ENCODE data around the gene SHH. TPM values are rescaled to one million over a fixed set of nuclear protein-coding genes. Genes with fewer than 3 reads are reported as not detected.

Gene SHH
- total and polyA plus RNA-seq, 8 donors, result 0.29 to 11.0 (median 2.1) TPM

GRCh38 chr7:155858521-155859061, 46.3 kb upstream of the SHH start:
- H3K27me3 ChIP-seq, result peaks cover 0 to 18% (median 0%) of the 10 kb centered on the region in 3 donors
- no peak overlapping the region for H3K27ac ChIP-seq
- no peak overlapping the region for H3K4me3 ChIP-seq
- intact Hi-C loops (cut with DNase I; ENCODE audit: low total_unique reads), result no loop called here
- H3K36me3 ChIP-seq, result no peaks in the 10 kb centered on the region
- TF ChIP-seq EP300 (IDR thresholded peaks at IDR 0.05) (no peak), POLR2A (IDR thresholded peaks at IDR 0.05) (no peak), POLR2AphosphoS5 (IDR thresholded peaks at IDR 0.05) (no peak)
- TF ChIP-seq, protein P1, sequence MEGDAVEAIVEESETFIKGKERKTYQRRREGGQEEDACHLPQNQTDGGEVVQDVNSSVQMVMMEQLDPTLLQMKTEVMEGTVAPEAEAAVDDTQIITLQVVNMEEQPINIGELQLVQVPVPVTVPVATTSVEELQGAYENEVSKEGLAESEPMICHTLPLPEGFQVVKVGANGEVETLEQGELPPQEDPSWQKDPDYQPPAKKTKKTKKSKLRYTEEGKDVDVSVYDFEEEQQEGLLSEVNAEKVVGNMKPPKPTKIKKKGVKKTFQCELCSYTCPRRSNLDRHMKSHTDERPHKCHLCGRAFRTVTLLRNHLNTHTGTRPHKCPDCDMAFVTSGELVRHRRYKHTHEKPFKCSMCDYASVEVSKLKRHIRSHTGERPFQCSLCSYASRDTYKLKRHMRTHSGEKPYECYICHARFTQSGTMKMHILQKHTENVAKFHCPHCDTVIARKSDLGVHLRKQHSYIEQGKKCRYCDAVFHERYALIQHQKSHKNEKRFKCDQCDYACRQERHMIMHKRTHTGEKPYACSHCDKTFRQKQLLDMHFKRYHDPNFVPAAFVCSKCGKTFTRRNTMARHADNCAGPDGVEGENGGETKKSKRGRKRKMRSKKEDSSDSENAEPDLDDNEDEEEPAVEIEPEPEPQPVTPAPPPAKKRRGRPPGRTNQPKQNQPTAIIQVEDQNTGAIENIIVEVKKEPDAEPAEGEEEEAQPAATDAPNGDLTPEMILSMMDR (IDR thresholded peaks at IDR 0.05), result no peak
- WGBS, 5 donors, result 50 to 58% (median 51%) methylated on average over 3 of the region's 3 CpGs
- peaks cover 14 to 25% (median 21%) of the 10 kb centered on the region in 4 donors for H3K4me1 ChIP-seq
- H3K9me3 ChIP-seq, result peaks cover 0 to 3% (median 0%) of the 10 kb centered on the region in 4 donors
- DNase-seq, result peak; percentile 27 to 31

DNA sequence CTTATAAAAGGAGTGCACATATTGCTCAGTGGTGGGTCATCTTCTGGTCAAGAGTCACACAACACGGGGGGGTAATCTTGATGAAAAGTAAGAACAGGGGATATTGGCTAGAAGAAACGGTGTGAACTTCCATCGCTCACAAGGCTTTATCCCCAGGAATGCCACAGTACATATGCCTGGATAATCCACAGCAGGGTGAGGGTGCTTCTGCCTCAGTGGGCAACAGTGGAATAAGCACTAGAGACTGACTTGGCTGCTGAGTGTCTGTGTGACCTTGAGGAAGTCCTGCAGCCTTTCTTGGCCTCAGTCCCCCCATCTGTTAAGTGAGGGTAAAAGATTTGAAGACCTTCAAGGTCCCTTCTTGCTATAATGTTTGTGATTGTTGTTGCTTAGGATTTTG, 44.9 kb upstream of the SHH start:
- Histone ChIP-seq H3K9me3 (peaks cover 0 to 3% (median 0%) of the 10 kb centered on the region in 4 donors), H3K27me3 (peaks cover 0 to 9% (median 0%) of the 10 kb centered on the region in 3 donors), H3K36me3 (no peaks in the 10 kb centered on the region), H3K4me3 (no peak overlapping the region), H3K27ac (no peak overlapping the region), H3K4me1 (peaks cover 14 to 17% (median 15%) of the 10 kb centered on the region in 4 donors)
- no peak for DNase-seq
- 83 to 95% (median 93%) methylated on average over 3 of the region's 3 CpGs for WGBS, 5 donors
- intact Hi-C loops (cut with DNase I; ENCODE audit: low total_unique reads), result no loop called here
- TF ChIP-seq, protein P1 (IDR thresholded peaks at IDR 0.05), result no peak
- TF ChIP-seq POLR2A (IDR thresholded peaks at IDR 0.05) (no peak), POLR2AphosphoS5 (IDR thresholded peaks at IDR 0.05) (no peak), EP300 (IDR thresholded peaks at IDR 0.05) (no peak)

DNA sequence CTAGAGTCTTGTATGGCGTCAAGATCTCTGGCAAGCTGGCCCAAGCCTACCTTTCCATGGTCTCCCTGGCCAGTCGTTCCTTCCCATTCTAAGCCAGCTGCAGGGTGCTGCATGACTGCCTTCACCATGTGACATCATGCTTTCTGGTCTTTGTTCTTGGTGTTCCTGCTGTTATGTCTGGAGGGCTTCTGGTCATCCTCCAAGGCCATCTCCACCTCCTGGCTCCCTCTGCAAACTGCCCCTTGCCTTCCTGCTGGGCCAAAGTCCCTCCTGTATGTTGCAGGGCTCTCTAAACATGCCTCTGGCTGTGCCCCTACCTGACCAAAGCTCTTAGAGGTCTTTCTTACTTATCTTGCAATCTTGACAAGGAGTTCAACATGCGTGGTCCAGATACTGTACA, 44.4 kb upstream of the SHH start:
- Histone ChIP-seq H3K27me3 (peaks cover 0 to 6% (median 0%) of the 10 kb centered on the region in 3 donors), H3K9me3 (peaks cover 0 to 3% (median 0%) of the 10 kb centered on the region in 4 donors), H3K27ac (no peak overlapping the region), H3K36me3 (no peaks in the 10 kb centered on the region), H3K4me1 (peaks cover 12 to 14% (median 14%) of the 10 kb centered on the region in 4 donors), H3K4me3 (no peak overlapping the region)
- intact Hi-C loops (cut with DNase I; ENCODE audit: low total_unique reads), result no loop called here
- peak in 1 of 2 donors; percentile 17 for DNase-seq
- WGBS, 5 donors, result 81 to 87% (median 84%) methylated on average over 3 of the region's 3 CpGs
- no peak for TF ChIP-seq POLR2AphosphoS5 (IDR thresholded peaks at IDR 0.05)
- no peak for TF ChIP-seq POLR2A (IDR thresholded peaks at IDR 0.05)
- no peak for TF ChIP-seq EP300 (IDR thresholded peaks at IDR 0.05)
- TF ChIP-seq, protein P1 (IDR thresholded peaks at IDR 0.05), result no peak

DNA sequence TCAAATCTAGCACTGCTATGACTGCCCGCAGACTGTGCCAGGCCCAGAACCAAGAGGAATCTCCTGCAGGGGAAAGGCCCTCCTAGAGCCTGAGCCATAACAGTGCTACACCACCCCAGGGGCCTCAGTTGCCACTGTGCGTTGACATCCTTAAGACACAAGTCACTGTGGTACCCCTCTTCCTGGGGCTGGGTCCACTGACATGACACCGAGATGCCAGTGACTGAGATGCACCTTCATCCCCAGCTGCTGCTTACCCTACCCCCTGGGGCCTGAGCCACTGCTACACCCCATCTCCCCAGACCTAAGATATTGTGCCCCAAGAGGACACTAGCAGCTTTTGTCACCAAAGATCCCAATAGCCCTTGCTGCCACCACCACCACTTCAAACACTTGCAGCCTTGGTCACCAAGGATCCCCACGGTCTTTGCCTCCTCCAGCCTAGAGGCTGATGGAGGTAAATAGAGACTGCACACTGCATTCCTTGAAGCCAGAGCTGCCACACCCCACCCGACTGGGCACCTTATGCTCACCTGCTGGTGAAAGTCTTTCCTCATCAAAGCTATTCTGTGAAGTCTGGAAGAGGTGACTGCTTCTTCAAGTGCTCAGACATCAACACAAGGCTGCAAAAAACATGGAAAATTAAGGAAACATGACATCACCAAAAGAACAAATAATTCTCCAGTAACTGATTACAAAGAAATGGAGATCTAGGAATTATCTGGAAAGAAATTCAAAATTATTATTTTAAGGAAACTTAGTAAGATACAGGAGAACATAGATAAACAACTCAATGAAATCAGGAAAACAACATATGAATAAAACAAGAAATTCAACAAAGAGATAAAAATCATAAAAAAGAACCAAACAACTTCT, 40.4 kb upstream of the SHH start:
- H3K27ac ChIP-seq, result no peak overlapping the region
- TF ChIP-seq EP300 (IDR thresholded peaks at IDR 0.05) (no peak), POLR2AphosphoS5 (IDR thresholded peaks at IDR 0.05) (no peak), POLR2A (IDR thresholded peaks at IDR 0.05) (no peak)
- TF ChIP-seq, protein P1 (IDR thresholded peaks at IDR 0.05), result no peak
- 75 to 81% (median 79%) methylated on average over 5 of the region's 5 CpGs for WGBS, 5 donors
- H3K9me3 ChIP-seq, result peaks cover 0 to 3% (median 0%) of the 10 kb centered on the region in 4 donors
- peak in 1 of 2 donors; percentile 31 for DNase-seq
- H3K4me1 ChIP-seq, result peaks cover 0 to 6% (median 0%) of the 10 kb centered on the region in 4 donors
- H3K4me3 ChIP-seq, result no peak overlapping the region
- intact Hi-C loops (cut with DNase I; ENCODE audit: low total_unique reads), result no loop called here
- no peaks in the 10 kb centered on the region for H3K36me3 ChIP-seq
- peaks cover 0 to 16% (median 0%) of the 10 kb centered on the region in 3 donors for H3K27me3 ChIP-seq
